Activated CD8-positive, alpha-beta memory T cell treated with anti-CD3 and anti-CD28 coated beads for 24 hours (primary cell): ENCODE data around the gene ANKRD44.

Experiments
- DNase-seq: peaks from one replicate; pipeline ENCODE4 v3.0.0-alpha.2; 2020

The ANKRD44 gene

GRCh38 chr2:196971574-196972279 is 338.9 kb downstream of the ANKRD44 start:
- no peak for DNase-seq

DNA sequence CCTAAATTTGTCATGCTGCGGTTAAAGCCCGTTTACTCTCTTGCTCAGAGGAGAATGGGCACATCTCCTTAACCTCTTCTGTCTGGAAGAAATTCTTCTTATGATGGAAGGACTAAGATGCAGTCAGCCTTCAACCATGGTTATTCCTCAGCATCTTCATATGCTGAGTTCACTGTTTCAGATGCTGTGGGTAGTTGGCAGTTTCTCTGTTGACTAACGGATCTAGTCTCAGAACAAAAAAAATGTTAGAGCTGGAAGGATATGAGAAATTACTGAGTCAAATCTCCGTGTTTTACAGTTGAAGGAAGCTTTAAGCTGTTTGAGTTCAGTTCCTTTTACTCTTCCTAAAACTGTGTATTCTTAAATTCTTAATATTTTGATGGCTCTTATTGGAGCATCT is 340.5 kb downstream of the ANKRD44 start:
- DNase-seq = no peak

- no peak for DNase-seq
Measured at GRCh38 chr2:196968516-196968915, 342.1 kb downstream of the ANKRD44 start.

DNA sequence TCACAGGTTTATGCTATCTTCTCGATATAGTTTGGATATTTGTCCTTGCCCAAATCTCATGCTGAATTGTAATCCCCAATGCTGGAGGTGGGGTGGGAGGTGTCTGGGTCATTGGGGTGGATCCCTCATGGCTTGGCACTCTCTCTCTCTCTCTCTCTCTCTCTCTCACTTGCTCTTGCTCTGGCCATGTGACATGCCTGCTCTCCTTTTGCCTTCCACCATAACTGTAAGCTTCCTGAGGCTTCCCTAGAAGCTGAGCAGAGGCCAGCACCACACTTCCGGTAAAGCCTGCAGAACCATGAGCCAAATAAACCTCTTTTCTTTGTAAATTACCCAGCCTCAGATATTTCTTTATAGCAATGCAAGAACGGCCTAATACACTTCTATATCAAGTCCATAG is 342.8 kb downstream of the ANKRD44 start:
- no peak for DNase-seq

DNA sequence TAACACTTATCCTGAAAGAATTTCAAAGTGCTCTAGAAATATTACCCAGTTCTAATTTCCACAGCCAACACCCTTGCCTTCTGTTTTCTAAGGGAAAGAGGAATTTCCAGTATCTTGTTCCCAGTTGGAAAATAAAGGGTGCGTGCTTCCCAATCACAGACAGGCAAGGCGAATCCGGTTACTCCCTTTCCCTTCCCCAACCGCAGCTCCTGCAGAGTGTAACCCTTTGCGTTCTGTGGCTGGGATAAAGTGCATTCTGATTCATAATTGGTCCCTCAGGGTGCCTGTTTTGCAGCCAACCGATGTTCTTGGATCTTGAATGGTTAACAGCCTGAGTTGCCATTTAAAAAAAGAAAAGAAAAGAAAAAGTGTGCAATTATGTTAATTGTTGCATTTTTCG is 343.5 kb downstream of the ANKRD44 start:
- no peak for DNase-seq

DNA sequence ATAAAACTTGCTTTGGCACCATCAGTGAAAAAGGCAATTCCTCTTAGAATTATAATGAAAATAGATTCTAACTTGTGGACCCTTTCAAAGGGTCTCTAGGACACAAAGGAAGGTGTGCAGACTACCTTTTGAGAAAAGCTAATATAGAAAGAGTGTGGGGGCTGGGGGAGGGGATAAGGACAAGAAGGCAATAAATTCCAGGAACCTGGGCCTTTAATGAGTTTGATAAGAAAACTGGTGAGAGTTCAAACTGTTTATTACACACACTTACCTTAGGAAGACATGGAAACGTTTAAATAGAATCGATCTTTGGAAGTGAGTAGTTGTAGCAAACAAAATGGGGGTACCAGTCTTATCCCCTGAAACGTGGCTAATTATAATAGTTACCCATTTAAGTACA is 344.5 kb downstream of the ANKRD44 start:
- DNase-seq = no peak

DNA sequence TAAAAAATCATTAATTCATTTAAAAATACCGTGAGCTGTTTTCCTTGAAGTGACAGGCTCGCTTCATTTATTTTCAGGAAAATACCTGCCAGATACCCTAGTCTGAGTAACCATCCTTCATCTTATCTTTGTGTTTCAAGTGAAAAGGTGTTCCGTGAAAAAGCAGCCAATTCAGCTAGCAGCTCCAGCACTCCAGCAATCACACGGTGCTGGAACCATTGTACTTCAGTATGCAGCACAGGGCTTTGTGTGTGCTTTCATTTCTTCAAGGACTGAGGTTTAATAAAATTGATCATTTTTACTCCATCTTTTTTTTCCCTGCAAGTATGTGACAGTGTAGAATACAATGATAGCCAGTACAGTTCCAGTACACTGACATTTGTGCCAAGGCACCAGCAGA is 344.9 kb downstream of the ANKRD44 start:
- DNase-seq = no peak

- no peak for DNase-seq
Measured at GRCh38 chr2:196963961-196964360, 346.6 kb downstream of the ANKRD44 start.

- no peak for DNase-seq
Measured at GRCh38 chr2:196963043-196963442, 347.5 kb downstream of the ANKRD44 start.

DNA sequence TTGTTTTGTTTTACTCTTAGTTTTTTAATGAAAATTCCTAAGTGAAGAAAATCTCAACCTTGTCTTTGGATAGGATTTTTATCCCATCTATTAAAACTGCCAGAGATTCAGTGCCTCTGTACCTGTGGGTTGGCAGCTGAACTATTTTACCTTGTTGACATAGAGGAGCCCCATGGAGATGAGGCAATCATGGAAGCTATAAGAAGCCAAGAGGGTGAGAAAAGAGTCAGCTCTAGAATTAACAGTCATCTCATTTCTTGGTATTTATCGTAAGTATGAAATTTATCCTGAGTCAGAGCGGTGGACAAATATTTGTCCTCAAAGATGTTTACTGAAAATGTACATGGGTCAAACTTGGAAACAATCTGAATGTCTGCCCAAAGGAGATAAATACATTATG is 348.3 kb downstream of the ANKRD44 start:
- DNase-seq = no peak

DNA sequence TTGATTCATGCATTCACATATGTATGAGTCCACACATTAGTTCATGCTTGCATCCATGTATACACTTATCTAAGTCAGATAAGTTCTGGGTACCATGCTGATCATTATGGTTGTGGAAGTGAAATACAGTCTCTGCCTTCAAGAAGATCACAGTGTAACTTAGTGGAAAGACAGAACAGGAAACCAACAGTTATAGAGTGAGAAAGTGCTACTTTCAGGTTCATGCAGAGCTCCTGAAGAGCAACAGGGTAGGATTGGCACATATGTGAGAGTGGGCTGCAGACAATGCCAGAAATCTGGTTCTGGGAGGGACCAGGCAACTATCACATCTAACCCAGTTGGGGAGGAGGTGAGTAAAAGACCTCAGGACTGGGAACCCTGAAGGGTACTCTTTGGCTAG is 348.7 kb downstream of the ANKRD44 start:
- DNase-seq = no peak

GRCh38 chr2:196959734-196960338 is 350.7 kb downstream of the ANKRD44 start:
- no peak for DNase-seq

GRCh38 chr2:196959281-196959680 is 351.3 kb downstream of the ANKRD44 start:
- no peak for DNase-seq

- DNase-seq = no peak
Measured at GRCh38 chr2:196957881-196958525, 352.6 kb downstream of the ANKRD44 start.

- no peak for DNase-seq
Measured at GRCh38 chr2:196957442-196957841, 353.1 kb downstream of the ANKRD44 start.

DNA sequence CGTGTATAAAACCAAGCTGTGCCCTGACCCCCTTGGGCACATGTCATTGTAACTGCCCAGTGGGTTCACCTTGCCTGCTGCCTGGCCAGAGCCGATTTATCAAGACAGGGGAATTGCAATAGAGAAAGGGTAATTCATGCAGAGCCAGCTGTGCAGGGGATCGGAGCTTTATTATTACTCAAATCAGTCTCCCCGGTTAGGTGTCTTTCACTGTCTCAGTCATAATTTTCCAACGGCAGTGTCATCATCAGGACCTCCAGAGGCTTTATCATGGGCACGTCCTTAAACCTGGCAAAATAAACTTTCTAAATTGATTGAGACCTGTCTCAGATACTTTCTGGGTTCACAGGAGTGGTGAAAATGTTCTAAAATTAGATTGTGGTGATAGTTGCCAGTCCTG is 354.5 kb downstream of the ANKRD44 start:
- DNase-seq = no peak

DNA sequence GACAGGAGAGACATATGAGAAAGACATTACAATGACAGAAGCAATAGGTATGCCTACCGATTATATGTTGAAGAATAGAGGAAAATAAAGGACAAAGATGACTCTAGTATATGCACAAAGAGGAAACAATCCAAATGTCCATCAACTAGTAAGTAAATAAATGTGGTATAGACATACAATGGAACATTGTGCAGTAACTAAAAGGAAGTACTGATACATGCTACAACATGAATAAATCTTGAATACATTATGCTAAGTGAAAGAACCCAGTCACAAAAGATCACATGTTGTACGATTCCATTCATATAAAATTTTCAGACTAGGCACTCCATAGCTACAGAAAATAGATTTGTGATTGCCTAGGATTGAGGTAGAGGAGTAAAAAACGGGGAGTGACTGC is 355.5 kb downstream of the ANKRD44 start:
- no peak for DNase-seq

GRCh38 chr2:196954001-196954400 is 356.6 kb downstream of the ANKRD44 start:
- no peak for DNase-seq

DNA sequence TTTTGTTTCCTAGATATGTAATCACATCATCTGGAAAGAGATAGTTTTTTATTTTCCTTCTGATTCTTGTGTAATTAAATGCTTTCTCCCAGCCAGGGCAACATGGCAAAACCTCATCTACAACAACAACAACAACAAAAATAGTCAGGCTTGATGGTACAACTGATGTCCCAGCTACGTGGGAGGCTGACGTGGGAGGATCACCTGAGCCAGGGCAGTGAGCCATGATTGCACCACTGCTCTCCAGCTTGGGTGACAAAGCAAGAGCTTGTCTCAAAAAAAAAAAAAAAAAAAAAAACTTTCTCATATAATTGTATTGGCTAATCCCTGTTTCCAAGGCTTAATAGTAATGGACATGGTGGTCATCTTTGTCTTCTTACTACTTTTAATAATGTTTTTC is 357.6 kb downstream of the ANKRD44 start:
- DNase-seq = no peak

DNA sequence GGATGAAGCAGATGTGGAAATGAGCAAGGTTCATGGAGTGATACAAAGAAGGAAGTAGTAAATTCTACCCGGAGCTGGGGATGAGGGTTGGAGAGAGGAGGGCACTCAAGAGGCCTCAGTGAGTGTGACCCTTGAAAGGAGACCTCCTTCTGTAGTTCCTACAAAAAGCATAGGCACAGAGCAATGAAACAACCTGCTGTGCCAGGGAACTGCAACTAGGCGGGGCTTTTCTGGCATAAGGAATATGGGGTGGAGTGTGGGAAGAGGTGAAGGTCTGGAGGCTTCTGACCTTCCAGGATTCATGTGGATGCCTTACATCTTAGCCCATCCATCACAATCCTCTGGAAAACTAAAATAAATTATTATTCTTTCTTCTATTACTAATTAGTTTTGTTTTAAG is 358.6 kb downstream of the ANKRD44 start:
- no peak for DNase-seq

DNA sequence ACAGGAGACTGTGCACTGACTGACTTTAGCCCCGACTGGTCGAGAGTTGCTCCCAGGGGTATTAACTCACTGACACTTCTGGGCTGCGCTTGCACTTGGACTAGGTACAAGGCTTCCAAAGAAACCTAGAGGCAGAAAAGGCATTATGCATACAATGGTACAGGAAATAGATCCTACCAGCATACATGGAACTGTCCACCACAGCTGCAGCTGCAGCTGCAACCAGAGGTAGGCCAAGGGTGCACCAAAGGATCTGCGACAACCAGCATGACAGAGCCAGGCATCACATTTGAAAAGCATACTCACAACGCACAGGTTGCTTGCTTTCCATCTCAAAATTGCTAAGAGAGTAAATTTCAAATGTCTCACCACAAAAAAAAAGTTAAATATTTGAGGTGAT is 361.5 kb downstream of the ANKRD44 start:
- DNase-seq = no peak

- DNase-seq = no peak
Measured at GRCh38 chr2:196944570-196944969, 366.0 kb downstream of the ANKRD44 start.

GRCh38 chr2:196941398-196942078 is 369.0 kb downstream of the ANKRD44 start:
- DNase-seq = no peak

- no peak for DNase-seq
Measured at GRCh38 chr2:196939371-196939770, 371.2 kb downstream of the ANKRD44 start.
